Natural killer cell (primary cell): ENCODE data around the gene PHACTR2. TPM values are rescaled to one million over a fixed set of nuclear protein-coding genes. Genes with fewer than 3 reads are reported as not detected.

Experiments used
- ATAC-seq, 3 donors: fragments of 150-1000 bp in 2 of 3; fragments of 200-7000 bp in 1 of 3; cut with Tn5 transposase; 1 replicate in 1 of 3; 2 replicates in 2 of 3; pipeline ENCODE4 v1.10.0; 2021; ENCODE audit warnings: mild to moderate bottlenecking in 2 of 3, moderate library complexity in 2 of 3
- DNase-seq, 2 donors: peaks; one replicate each; pipeline versions ENCODE4 v3.0.0 to v3.0.0-alpha.2; 2013 to 2021; ENCODE audit warnings: mixed read lengths in 1 of 2
- H3K27ac ChIP-seq: one replicate; pipeline ENCODE4 v1.5.1; 2013; ENCODE audit warnings: mild to moderate bottlenecking, low read length
- H3K27me3 ChIP-seq: one replicate; pipeline ENCODE4 v1.6.1; 2013; ENCODE audit warnings: low read length; ENCODE audit not compliant: control insufficient read depth, insufficient read depth
- H3K36me3 ChIP-seq: one replicate; pipeline ENCODE4 v1.6.1; 2013; ENCODE audit warnings: low read length; ENCODE audit not compliant: control insufficient read depth, insufficient read depth
- H3K4me1 ChIP-seq: one replicate; pipeline ENCODE4 v1.6.1; 2013; ENCODE audit warnings: low read length; ENCODE audit not compliant: control insufficient read depth, insufficient read depth
- H3K4me3 ChIP-seq: one replicate; pipeline ENCODE4 v1.5.1; 2013; ENCODE audit warnings: low read length
- H3K9me3 ChIP-seq: one replicate; pipeline ENCODE4 v1.6.1; 2013; ENCODE audit warnings: low read length; ENCODE audit not compliant: control insufficient read depth, insufficient read depth
- H3K27ac Mint-ChIP-seq, 2 donors: one replicate each; pipeline ENCODE4 v1.8.0; 2022; ENCODE audit warnings: mild to moderate bottlenecking in 2 of 2, mixed read lengths in 2 of 2, moderate library complexity in 1 of 2
- H3K27me3 Mint-ChIP-seq, 2 donors: one replicate each; pipeline ENCODE4 v1.8.0; 2022; ENCODE audit warnings: low read depth in 2 of 2, mixed read lengths in 2 of 2
- H3K36me3 Mint-ChIP-seq: one replicate; pipeline ENCODE4 v1.8.0; 2022; ENCODE audit warnings: mixed read lengths
- H3K4me1 Mint-ChIP-seq, 2 donors: one replicate each; pipeline ENCODE4 v1.8.0; 2022; ENCODE audit warnings: mixed read lengths in 2 of 2
- H3K4me3 Mint-ChIP-seq: one replicate; pipeline ENCODE4 v1.8.0; 2022; ENCODE audit warnings: mild to moderate bottlenecking, moderate library complexity, mixed read lengths
- H3K9me3 Mint-ChIP-seq, 2 donors: one replicate each; pipeline ENCODE4 v1.8.0; 2022; ENCODE audit warnings: mixed read lengths in 2 of 2
- CTCF ChIP-seq: fragments of 200-600 bp; IDR thresholded peaks from one replicate; pipeline ENCODE4 v1.8.0; 2022; ENCODE audit warnings: antibody characterized with exemption
- WGBS: methylation state at CpG from one replicate; pipeline ENCODE4 v1.1.7; 2013; ENCODE audit warnings: missing lambda C conversion rate; ENCODE audit not compliant: insufficient coverage; 5-methylcytosine and 5-hydroxymethylcytosine counted together
- intact Hi-C: fragments of 100-400 bp; cut with micrococcal nuclease; formaldehyde crosslinking; loops from one replicate; pipeline ENCODE4 v1.14.2; 2022
- total RNA-seq, 4 donors: library from RNA; stranded (reverse); fragments of 120-200 nt in 1 of 4; gene quantifications; one replicate each; pipeline versions ENCODE4 v1.2.3 to v1.2.4, GENCODE V29; 2013 to 2022

PHACTR2 gene
- total RNA-seq, 3 donors from 2014 or later (not counting 1 experiment from before 2014, with no cell fraction given) = 23.8 to 32.7 (median 24.9) TPM

GRCh38 chr6:143811501-143812157 lies 133.9 kb downstream of the PHACTR2 start:
- Histone ChIP-seq H3K27ac (no peak overlapping the region), H3K4me3 (no peak overlapping the region), H3K36me3 (peaks cover 1% of the 10 kb centered on the region), H3K4me1 (no peaks in the 10 kb centered on the region), H3K9me3 (no peaks in the 10 kb centered on the region), H3K27me3 (no peaks in the 10 kb centered on the region)
- Mint-ChIP-seq H3K27ac (no peak overlapping the region), H3K4me1 (no peaks in the 10 kb centered on the region), H3K9me3 (no peaks in the 10 kb centered on the region), H3K27me3 (no peaks in the 10 kb centered on the region), H3K36me3 (no peaks in the 10 kb centered on the region), H3K4me3 (no peak overlapping the region)
- no peak for TF ChIP-seq CTCF
- WGBS = no CpG with 5 or more reads among the region's 2 CpGs
- intact Hi-C loops = no loop called here
- DNase-seq = no peak
- ATAC-seq = no peak

GRCh38 chr6:143817621-143818020 lies 139.9 kb downstream of the PHACTR2 start:
- no peaks in the 10 kb centered on the region for H3K36me3 ChIP-seq
- TF ChIP-seq CTCF = no peak
- DNase-seq (no peak), ATAC-seq (no peak)
- H3K4me3 Mint-ChIP-seq = no peak overlapping the region
- H3K27me3 ChIP-seq = no peaks in the 10 kb centered on the region
- H3K9me3 ChIP-seq = no peaks in the 10 kb centered on the region
- no peak overlapping the region for H3K4me3 ChIP-seq
- no peak overlapping the region for H3K27ac Mint-ChIP-seq
- no peaks in the 10 kb centered on the region for H3K9me3 Mint-ChIP-seq
- H3K36me3 Mint-ChIP-seq = no peaks in the 10 kb centered on the region
- intact Hi-C loops = no loop called here
- H3K4me1 Mint-ChIP-seq = no peaks in the 10 kb centered on the region
- H3K27ac ChIP-seq = no peak overlapping the region
- no peaks in the 10 kb centered on the region for H3K27me3 Mint-ChIP-seq
- H3K4me1 ChIP-seq = no peaks in the 10 kb centered on the region

GRCh38 chr6:143821359-143821758 lies 143.6 kb downstream of the PHACTR2 start:
- Mint-ChIP-seq H3K9me3 (no peaks in the 10 kb centered on the region), H3K27ac (no peak overlapping the region), H3K4me3 (no peak overlapping the region), H3K27me3 (no peaks in the 10 kb centered on the region), H3K4me1 (no peaks in the 10 kb centered on the region), H3K36me3 (no peaks in the 10 kb centered on the region)
- intact Hi-C loops = no loop called here
- peaks cover 6% of the 10 kb centered on the region for H3K36me3 ChIP-seq
- no peaks in the 10 kb centered on the region for H3K9me3 ChIP-seq
- H3K4me3 ChIP-seq = no peak overlapping the region
- DNase-seq = no peak
- WGBS = 100% methylated on average over 2 of the region's 6 CpGs
- H3K27ac ChIP-seq = no peak overlapping the region
- TF ChIP-seq CTCF = no peak
- no peaks in the 10 kb centered on the region for H3K27me3 ChIP-seq
- H3K4me1 ChIP-seq = no peaks in the 10 kb centered on the region
- ATAC-seq = no peak

GRCh38 chr6:143822584-143823024 lies 144.8 kb downstream of the PHACTR2 start:
- Histone ChIP-seq H3K27me3 (no peaks in the 10 kb centered on the region), H3K9me3 (no peaks in the 10 kb centered on the region), H3K27ac (no peak overlapping the region), H3K4me3 (no peak overlapping the region), H3K4me1 (no peaks in the 10 kb centered on the region), H3K36me3 (peaks cover 6% of the 10 kb centered on the region)
- intact Hi-C loops = no loop called here
- Mint-ChIP-seq H3K36me3 (no peaks in the 10 kb centered on the region), H3K4me3 (no peak overlapping the region), H3K9me3 (no peaks in the 10 kb centered on the region), H3K27me3 (no peaks in the 10 kb centered on the region), H3K4me1 (no peaks in the 10 kb centered on the region), H3K27ac (no peak overlapping the region)
- 98% methylated on average over 3 of the region's 3 CpGs for WGBS
- TF ChIP-seq CTCF = no peak
- no peak for DNase-seq
- ATAC-seq = no peak
